ENCODE data around the gene NXPE2.
"Not testable (repeated sequence)": the region's sequence is repeated elsewhere in the genome, so short reads cannot be mapped to it uniquely, and the experiment has no call there.

The NXPE2 gene

DNA sequence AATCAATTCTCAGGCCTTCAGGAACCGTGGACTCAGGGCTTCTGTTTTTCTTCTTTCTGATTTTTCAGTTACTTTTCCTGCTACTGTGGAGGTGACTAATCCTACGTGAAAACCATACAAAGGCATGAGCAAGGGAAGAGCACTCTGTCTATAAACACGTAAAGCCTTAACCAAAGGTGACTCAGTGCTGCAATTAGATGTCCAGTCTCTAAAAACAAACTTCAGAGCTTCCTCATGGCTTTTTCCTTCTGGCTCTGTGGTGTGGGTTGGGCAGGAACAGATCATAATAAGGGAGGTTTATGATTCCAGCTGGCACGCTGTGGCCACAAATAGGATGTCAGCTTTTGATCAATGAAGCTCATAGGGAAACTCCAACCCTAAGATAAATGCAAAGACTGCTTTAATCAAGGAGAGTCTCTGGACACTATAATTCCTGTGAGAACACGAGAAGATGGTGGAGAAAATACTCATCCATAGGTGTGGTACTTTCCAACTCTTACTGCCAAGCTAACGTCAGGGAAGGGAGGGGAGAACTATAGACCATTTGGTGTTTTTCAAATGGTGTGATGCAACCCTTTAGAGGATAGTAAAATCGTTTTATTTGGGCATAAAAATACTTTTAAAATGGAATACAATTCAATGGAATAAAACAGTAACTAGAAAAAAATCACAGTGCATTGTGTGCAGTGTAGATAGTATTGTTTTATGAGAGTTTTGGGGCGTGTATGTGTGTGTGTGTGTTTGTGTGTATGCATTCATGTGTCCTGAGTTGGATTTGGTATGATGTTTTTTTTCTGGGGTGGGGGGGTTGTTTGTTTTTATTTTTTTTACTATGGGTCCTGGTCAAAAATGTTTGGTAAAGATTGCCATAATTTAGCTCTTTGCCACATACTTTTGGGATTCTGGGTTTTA, at the start of gene NXPE2:
NXPE2 (plus strand) TSS at position 403 of the 912 bp plus-strand sequence; CDS start at position 452, 49 bp downstream.
- DNase-seq: no peak

DNA sequence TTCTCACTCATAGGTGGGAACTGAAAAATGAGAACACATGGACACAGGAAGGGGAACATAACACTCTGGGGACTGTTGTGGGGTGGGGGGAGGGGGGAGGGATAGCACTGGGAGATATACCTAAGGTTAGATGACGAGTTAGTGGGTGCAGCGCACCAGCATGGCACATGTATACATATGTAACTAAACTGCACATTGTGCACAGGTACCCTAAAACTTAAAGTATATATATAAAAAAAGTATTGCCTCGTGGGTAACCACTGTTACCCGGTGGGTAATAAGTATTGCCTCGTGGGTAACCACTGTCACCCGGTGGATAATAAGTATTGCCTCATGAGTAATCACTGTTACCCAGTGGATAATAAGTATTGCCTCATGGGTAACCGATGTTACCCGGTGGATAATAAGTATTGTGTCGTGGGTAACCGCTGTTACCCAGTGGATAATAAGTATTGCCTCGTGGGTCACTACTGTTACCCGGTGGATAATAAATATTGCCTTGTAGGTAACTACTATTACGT, 46.8 kb upstream of the NXPE2 start:
- not testable (repeated sequence) for DNase-seq

DNA sequence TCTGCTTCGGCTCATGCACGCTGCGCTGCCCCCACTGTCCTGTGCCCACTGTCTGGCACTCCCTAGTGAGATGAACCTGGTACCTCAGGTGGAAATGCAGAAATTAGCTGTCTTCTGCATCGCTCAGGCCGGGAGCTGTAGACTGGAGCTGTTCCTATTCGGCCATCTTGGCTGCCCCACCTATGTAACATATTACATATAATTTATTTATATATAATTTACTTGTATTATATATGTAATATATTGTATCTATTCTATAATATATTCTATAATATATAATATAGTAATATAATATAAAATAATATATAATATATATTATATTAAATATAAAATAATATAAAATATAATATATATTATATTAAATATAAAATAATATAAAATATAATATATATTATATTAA, 38.9 kb upstream of the NXPE2 start:
- not testable (repeated sequence) for DNase-seq

DNA sequence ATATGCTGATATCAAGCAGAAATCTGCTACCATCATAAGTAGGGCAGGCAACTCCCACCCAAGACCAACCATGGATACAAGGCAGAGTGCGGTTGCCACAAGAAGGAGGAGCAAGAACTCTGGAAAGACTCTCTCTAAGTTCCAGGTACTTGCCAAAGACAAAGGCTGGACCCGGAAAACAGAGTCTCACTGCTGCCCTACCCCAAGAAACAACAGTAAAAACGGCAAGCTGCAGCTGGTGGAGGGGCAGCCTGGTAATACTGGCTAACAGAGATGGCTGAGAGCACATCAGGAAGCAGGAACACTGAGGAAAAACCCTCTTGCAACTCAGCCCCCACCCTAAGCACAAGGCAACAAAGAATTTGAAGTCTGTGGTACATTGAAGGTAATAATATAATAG, 27.7 kb upstream of the NXPE2 start:
- DNase-seq: no peak

DNA sequence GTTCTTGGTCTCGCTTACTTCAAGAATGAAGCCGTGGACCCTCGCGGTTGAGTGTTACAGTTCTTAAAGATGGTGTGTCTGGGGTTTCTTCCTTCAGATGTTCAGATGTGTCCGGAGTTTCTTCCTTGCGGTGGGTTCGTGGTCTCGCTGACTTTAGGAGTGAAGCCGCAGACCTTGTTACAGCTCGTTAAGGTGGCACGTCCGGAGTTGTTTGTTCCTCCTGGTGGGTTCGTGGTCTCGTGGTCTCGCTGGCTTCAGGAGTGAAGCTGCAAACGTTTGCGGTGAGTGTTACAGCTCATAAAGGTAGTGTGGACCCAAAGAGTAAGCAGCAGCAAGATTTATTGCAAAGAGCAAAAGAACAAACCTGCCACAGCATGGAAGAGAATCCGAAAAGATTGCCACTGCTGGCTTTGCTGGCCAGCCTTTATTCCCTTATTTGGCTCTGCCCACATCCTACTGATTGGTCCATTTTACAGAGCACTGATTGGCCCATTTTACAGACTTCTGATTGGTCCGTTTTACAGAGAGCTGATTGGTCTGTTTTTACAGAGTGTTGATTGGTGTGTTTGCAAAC, 27.1 kb upstream of the NXPE2 start:
- no peak for DNase-seq

DNA sequence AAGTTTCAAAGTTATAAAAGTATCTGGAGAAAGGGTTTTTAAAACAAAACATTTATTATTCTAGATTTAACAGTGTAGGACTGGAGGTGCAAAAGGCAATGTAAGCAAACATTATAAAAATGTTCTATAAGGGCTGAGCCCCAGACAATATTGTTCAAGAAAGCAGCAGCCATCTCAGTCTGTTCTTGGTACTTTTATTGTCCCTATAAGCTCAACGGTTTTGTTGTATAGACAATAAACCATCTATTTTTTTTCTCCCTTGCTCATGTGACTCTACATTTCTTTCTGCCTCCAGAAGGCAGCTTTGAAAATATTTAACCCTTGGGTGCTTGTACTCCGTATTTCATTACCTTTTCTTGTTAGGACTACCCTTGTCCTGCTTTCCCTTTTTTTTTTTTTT, 25.2 kb upstream of the NXPE2 start:
- no peak for DNase-seq

DNA sequence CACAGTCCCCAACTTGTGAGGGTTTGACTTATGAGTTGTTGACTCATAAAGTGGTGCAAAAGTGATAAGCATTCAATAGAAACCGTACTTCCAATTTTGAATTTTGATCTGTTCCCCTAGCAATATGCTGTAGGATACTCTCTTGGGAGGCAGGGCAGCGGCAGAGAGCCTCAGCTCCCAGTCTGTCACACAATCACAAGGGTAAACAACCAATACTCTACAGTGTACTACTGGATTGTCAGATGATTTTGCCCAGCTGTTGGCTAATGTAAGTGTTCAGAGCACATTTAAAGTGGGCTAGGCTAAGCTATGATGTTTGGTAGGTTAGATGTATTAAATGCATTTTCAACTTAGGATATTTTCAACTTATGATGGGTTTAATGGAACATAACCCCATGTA, 13.7 kb upstream of the NXPE2 start:
- no peak for DNase-seq

DNA sequence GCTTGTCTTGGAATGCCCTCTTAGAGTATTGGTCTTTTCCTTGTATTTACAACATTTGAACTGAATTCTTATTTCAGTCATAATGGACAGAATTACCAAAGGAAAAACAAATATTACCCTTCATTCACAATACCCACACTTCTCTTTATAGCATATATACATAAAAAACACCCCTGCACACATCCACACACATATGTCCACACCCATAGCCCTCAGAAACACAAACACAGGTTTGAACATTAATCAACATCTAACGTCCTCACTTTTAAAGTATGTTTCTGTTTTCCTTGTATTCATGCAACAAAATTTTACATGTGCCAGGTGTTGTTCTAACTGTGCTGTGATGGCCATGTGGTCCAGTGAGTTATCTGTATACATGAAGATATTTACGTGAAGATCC, 11.6 kb upstream of the NXPE2 start:
- no peak for DNase-seq

DNA sequence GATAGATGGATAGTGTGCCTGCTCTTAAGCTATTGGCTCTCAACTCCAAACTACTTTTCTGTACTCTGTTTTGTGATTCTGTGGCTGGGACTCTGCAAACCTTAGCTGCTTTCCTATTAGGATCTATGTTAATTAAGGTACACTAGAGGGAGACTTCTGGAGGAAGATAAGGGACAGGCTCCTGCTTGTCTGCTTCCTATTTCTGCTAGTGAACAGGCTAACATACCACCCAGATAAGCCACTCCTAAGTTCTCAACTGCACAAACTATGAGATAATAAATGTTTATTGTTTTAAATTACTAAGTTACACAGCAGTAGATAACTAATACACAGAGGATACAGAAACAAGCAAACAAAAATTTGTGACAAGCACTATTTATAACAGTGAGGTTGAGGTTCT, 10.2 kb upstream of the NXPE2 start:
- no peak for DNase-seq

DNA sequence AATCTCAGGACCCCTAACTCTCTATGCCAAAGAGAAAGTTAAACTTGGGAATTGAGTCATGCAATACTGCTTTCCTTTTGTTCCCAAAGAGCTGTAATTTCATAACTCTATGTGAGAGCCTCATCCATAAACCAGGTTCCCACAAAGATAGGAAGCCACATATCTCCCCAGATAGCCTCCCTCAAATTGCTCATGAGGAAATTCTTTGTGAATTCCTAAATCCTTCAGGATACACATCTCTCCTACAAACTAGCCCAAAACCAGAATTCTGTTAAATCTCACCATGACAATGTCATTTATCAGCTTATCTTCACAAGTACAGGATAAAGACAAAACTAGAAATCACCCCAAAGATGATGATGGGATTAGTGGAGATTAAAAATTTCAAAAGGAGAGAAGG, 4.7 kb upstream of the NXPE2 start:
- no peak for DNase-seq

DNA sequence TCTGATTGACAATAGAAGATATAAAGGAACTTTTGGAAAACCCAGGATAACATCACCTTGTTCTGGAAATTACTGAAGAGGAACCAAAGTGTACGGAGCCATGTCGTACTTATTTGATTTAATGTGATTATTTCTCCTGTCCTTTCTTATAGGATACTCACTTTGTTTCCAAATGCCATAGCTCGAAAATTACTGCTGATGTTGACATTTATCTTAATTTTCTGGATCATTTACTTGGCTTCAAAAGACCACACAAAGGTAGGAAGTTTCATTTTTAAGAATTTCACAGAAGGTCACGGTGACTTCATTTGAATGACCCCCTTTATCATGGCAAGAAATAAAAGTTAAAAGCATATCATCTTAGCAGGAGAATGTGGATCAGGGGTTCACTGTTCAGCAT, 1.2 kb downstream of the NXPE2 start:
- DNase-seq: no peak

DNA sequence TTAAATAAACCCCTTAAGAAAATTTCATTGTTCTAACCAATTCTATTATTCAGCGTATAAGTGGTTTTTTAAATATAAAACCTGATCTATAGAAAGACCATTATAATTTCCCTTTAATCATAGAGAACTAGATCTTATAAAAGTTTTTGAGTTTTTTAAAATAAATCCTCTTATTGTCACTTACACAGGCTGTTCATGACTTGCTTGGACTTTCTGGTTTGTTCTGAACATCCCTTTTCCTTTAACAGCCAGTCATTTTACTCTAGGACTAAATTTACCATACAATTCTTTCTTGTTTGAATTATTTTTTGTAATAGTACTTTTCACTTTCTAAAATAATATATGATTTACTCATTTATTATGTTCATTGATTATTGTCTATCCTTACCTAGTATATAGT, 4.7 kb downstream of the NXPE2 start:
- no peak for DNase-seq

DNA sequence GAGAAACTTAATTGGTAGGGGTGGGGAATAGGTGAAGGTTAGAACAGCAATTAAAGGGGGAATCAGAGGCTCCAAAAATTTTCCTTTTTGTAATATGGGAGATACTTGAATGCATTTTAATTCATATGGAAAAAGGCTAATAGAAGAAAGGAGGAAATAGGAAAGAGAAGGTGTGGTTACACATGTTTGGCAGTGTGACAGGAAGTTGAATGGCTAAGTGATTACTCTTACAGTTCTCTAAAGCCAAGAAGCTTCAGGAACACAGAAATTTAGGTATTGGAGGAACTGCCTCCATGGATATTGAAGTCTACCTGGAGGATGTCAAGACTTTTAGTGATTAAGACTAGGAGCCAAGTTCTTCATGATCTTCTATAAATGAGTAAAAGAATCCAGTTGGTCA, 6.3 kb downstream of the NXPE2 start:
- DNase-seq: no peak

DNA sequence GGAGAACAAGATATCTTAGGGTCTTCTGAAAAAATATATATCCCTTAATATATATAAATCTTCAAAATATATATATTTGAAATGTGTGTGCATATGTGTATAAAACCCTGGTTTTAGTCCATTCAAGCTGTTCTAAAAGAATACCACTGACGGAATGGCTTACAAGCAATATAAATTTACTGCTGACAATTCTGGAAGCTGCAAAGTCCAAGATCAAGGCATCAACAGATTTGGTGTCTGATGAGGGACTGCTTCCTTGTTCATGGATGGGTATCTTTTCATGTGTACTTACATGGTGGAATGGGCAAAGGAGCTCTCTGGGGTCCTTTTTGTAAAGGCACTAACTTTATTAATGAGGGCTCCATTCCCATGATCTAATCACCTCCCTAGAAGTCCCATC, 6.8 kb downstream of the NXPE2 start:
- DNase-seq: no peak

DNA sequence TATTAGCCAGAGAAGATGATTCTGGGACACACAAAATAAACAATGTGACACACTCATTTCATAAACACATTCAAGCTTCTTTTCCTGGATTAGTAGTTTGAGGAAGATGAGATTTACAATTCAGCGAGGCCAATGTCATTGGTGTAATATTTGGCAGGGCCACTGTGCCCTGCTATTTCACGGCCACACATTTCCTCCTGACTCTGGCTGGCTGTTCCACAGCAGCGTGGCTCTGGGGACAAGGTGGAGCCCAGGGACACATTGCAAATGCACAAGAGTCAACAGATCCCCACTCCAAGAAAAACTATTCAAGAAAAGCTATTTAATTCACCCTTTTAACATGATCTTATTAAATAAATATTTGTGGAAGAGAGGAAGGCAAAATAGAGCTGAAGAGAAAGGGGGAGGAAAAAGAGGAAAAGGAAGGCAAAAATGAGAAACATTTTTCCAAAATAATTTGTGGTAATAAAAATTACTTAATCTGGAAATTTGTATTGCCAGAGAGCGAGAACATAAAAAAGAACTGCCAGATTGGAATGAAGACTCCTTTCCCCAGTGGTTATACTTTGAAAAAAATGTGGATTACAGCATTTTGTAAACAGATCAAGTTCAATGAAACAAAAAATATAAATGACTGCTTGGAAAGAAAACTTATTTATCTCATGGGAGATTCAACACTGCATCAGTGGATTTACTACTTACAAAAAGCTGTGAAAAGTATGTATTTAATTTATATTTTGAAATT, 27.1 kb downstream of the NXPE2 start:
- no peak for DNase-seq

DNA sequence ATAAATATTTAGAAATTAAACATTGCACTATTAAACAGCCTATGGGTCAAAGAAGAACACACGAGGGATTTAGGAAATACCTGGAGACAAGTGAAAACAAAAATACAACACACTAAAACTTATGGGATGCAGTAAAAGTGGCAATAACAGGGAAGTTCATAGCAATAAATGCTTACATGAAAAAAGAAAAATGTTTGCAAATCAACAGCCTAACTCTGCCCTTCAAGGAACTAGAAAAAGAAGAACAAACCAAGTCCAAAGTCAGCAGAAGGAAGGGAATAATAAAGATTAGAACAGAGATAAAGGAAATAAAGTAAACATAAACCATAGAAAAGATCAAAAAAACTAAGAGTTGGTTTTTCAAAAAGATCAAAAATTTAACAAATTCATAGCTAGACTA, 31.6 kb downstream of the NXPE2 start:
- DNase-seq: no peak

DNA sequence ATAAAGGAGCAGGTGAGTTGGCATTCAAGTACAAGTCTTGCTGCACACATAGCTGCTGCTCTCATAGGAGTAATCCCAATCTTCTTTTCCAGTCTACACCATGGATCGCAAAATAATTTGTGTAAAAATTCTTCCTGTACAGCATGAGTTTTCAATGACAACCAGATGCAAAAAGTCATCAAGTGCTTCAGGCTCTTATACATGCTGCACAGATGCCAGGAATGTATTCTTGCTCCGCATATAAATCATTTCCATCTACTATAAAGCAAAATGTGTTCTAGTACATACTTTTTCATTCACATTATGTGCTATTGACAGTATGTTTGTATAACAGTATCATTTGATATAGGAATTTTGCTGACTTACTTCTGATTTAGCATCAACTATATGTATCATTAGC, 35.4 kb downstream of the NXPE2 start:
- no peak for DNase-seq

DNA sequence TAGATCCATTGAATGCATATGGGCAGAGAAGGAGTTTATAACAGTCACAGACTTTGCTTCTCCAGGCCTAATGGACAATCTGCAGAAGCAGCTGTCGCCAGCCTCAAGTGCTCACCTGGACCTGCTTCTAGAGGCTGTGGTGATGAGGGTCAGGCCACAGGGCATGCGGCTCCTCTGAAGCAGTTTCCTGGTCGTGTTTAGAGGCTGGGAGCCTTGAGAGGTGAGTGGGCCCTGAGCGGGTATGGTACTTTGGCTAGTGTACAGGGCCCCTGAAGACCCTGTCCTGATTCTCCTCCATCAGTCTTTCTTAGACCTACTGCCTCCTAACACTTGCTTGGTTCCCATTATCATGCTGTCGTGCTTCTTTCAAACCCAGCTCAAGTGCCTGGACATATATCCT, 41.2 kb downstream of the NXPE2 start:
- no peak for DNase-seq

DNA sequence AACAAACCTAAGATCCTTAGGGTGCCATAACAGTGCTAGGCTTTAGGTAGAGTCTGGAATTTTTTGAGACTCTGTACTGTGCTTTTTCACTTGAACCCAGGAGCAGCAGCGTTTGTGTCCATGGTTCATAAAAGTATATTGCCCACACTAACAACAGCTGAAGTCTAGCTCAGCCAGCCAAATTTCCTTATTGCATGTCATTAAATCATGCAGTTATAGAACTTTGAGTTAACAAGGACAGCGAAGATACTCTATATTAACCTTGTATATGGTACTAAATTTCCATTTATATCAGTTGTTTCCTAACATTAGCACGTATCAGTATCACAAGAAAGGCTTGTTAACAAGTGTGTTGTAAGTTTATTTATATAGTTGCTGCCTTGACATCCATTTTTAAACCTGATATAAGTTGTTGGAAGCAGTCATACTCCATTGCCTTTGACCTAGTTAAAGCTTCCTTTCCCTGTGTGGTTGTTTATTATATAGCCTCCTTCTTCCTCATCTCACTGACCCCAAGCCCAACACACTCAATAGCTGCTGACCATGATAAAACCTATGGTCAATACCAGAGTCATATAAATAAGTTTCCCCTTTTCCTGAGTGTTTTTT, 46.7 kb downstream of the NXPE2 start:
- DNase-seq: no peak

DNA sequence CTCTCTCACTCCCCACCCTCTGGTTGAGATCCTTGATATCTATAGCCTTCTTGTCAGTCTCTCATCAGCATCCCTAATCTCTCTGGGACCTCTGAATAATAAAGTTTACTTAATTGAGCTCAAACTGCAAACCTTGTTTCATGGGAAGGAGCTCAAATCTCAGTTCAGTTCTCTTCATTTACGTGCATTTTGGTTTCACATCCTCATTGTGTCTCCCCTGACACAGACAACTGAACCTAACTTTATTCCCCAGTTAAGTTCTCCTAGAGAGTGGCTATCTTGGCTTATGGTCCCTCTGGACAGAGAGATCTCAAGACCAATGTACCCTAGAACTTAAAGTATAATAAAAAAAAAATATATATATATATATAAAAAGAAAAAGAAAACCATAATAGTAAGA, 47.3 kb downstream of the NXPE2 start:
- no peak for DNase-seq

DNA sequence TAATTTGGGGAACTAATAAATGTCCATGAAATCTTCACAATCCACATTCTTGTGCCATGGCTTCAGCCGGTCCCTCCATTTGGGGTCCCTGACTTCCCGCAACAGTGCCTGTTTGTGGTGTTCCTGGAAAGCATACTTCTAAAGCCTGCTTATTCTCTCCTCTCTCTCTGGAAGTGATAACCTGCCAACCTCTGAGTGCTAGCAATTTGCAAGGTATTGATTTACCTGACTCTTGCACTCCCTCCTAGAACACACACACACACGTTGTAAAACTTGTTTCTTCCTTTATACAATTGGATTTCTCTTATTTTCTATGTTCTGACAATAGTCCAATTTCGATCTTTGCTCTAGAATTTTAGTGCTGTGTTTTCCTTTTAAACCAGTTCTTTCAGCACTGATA, 58.5 kb downstream of the NXPE2 start:
- no peak for DNase-seq

DNA sequence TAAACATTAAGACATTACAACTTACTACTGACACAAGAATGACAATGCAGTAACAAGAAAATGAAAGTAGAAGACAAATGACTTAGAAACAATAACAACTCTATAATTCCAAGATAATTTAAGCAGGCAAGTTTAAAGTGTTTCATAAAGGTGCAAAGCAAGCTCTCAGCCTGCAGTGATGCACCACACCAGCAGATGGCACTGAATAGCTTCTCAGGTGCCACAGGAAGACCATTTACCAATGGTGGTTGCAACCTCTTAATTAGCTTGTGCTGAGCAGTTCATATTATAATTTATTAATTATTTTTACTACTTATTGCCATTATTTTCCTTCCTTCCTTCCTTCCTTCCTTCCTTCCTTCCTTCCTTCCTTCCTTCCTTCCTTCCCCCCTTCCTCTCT, 60.6 kb downstream of the NXPE2 start:
- DNase-seq: peak in 1 of 2 experiments; percentile 16

DNA sequence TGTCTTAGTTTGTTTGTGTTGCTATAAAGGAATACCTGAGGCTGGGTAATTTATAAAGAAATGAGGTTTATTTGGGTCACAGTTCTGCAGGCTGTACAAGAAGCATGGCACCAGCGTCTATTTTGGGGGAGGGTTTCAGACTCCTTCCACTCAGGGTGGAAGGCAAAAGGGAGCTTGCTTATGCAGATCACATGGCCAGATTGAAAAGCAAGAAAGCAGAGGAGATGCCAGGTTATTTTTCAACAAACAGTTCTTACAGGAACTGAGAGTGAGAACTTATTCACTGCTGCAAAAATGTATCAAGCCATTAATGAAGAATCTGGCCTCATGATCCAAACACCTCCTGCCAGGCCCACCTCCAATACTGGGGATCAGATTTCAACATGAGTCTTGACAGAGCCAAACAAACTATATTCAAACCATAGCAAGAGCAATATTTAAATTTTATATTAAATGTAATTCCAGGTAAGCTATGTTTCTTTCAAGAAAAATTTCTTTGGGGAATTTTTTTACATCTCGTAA, 66.9 kb downstream of the NXPE2 start:
- DNase-seq: no peak
